GM12892 (cell line): ENCODE measurements around the gene SOCS3.

ENCODE experiments used
- POLR2A ChIP-seq: IDR thresholded peaks from 2 replicates; pipeline ENCODE4 v1.6.1; 2011; ENCODE audit warnings: low read depth, low read length, control low read depth
- POLR2AphosphoS5 ChIP-seq: IDR thresholded peaks from 2 replicates; pipeline ENCODE4 v1.6.1; 2011; ENCODE audit warnings: low read depth, low read length, control low read depth

DNA sequence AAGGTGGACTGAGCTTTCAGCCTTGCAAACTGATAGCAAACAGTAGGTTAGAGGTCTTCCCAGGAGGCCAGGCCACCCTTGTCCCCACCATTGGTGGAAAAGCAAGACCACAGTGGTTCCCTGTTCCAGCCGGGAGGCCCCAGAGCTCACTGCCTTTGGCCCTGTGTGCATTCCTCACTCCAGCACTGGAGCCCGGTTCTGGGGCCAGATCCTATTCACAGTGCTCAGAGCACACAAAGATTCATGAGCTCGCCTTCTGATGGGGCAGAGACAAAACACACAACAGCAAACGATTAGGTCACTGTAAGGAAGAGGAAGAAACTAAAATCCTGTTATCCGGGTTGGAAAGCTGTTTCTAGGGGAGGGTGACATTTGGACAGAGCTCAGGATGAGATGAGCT is 13.0 kb upstream of the SOCS3 start:
- TF ChIP-seq POLR2AphosphoS5 (no peak), POLR2A (no peak)
